BE2C (cell line): ENCODE results near the gene POU2F2.
"Not testable (repeated sequence)": the region's sequence is repeated elsewhere in the genome, so short reads cannot be mapped to it uniquely, and the experiment has no call there.

Experiments used
- DNase-seq: peaks from one replicate; pipeline ENCODE4 v3.0.0-alpha.2; 2020
- H3K27me3 ChIP-seq: fragments of 250-450 bp; sonication (Bioruptor Pico); 2 replicates; pipeline ENCODE4 v1.5.1; 2020; ENCODE audit warnings: mild to moderate bottlenecking
- H3K36me3 ChIP-seq: fragments of 250-450 bp; sonication (Bioruptor Pico); 2 replicates; pipeline ENCODE4 v1.5.1; 2020; ENCODE audit warnings: mild to moderate bottlenecking
- H3K4me1 ChIP-seq: fragments of 250-450 bp; sonication (Bioruptor Pico); 2 replicates; pipeline ENCODE4 v1.5.1; 2020
- H3K4me3 ChIP-seq: 2 replicates; pipeline ENCODE4 v1.5.1; 2011; ENCODE audit warnings: low read depth, low read length
- H3K9me3 ChIP-seq: fragments of 250-450 bp; sonication (Bioruptor Pico); 2 replicates; pipeline ENCODE4 v1.5.1; 2020
- CTCF ChIP-seq: IDR thresholded peaks from 2 replicates; pipeline ENCODE4 v1.5.1; 2012; ENCODE audit warnings: mild to moderate bottlenecking, low read depth, low read length

Gene POU2F2

DNA sequence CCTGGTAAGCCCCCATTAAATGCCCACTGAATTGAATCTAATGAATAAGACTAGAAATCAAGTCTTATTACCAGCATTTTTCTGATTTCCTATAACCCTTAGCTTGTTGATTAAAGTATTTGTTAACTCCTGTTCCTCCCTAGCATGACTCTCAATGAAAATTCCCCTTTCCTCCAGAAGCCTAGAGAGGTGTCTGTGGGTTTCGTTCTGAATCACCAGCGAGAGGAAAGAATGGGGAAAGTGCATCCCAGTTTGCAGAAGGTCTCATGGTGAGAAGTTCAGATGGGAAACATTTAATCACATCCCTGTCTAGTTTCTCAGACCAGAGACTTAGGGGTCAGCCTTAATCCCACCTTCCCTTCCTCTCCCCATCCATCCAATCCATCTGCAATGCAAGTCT lies 26.9 kb downstream of the POU2F2 start:
- no peak for DNase-seq
- no peak for TF ChIP-seq CTCF
- H3K36me3 ChIP-seq = no peaks in the 10 kb centered on the region
- no peak overlapping the region for H3K4me3 ChIP-seq
- H3K27me3 ChIP-seq = no peaks in the 10 kb centered on the region
- peaks cover 3% of the 10 kb centered on the region for H3K4me1 ChIP-seq
- no peaks in the 10 kb centered on the region for H3K9me3 ChIP-seq

DNA sequence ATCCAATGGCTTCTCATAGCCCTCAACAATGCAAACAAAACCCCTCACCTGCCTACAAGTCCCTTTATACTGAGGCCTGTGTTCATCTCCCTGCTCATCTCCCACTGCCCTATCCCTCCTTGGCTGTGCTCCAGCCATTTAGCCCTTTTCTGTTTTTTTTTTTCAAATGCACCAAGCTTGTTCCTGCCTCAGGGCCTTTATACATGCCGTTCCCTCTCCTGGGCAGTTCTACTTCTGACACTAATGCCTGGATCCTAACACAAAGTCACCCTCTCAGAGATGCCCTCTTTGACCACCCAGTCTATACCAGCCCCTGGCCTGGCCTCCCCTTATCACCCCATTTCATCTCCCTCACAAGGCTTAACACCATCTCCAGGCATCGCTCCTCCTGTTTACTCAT lies 29.4 kb downstream of the POU2F2 start:
- H3K27me3 ChIP-seq = no peaks in the 10 kb centered on the region
- TF ChIP-seq CTCF = no peak
- H3K4me3 ChIP-seq = no peak overlapping the region
- H3K9me3 ChIP-seq = no peaks in the 10 kb centered on the region
- DNase-seq = no peak
- no peaks in the 10 kb centered on the region for H3K36me3 ChIP-seq
- no peaks in the 10 kb centered on the region for H3K4me1 ChIP-seq

DNA sequence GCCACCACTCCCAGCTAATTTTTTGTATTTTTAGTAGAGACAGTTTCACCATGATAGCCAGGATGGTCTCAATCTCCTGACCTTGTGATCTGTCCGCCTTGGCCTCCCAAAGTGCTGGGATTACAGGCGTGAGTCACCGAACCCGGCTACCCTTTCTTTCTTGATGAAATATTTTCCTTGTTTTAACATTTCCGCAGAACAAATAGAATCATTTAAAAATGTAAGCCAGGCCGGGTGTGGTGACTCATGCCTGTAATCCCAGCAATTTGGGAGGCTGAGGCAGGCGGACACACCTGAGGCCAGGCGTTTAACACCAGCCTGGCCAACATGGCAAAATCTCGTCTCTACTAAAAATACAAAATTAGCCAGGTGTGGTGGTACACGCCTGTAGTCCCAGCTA lies 32.0 kb downstream of the POU2F2 start:
- not testable (repeated sequence) for H3K27me3 ChIP-seq, H3K4me1 ChIP-seq, H3K36me3 ChIP-seq, H3K4me3 ChIP-seq, H3K9me3 ChIP-seq, DNase-seq

GRCh38 chr19:42099336-42099925 lies 32.8 kb downstream of the POU2F2 start:
- TF ChIP-seq CTCF = no peak
- Histone ChIP-seq H3K27me3 (no peaks in the 10 kb centered on the region), H3K4me3 (no peak overlapping the region), H3K36me3 (no peaks in the 10 kb centered on the region), H3K4me1 (no peaks in the 10 kb centered on the region), H3K9me3 (no peaks in the 10 kb centered on the region)
- DNase-seq = no peak

DNA sequence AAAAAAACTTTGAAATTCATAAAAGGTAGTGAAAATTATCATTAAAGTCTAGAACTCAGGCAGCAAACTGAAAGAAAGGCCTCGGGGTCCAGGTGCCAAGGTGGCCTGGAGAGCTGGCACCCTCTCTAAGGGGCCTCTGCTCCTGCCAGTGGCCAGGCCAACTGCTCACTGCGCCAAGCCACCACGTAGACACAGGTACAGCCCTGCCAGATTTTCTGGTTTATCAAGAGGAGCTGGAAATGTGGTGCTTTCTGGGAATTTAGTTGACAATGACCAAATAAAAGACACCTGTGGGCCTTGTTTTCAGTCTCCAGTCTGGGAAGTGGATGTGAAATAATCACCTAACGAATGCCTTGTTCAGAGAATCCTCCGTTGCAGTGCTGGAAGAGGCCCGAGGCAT lies 33.5 kb downstream of the POU2F2 start:
- Histone ChIP-seq H3K36me3 (no peaks in the 10 kb centered on the region), H3K4me3 (no peak overlapping the region), H3K27me3 (no peaks in the 10 kb centered on the region), H3K4me1 (no peaks in the 10 kb centered on the region), H3K9me3 (no peaks in the 10 kb centered on the region)
- no peak for TF ChIP-seq CTCF
- no peak for DNase-seq

DNA sequence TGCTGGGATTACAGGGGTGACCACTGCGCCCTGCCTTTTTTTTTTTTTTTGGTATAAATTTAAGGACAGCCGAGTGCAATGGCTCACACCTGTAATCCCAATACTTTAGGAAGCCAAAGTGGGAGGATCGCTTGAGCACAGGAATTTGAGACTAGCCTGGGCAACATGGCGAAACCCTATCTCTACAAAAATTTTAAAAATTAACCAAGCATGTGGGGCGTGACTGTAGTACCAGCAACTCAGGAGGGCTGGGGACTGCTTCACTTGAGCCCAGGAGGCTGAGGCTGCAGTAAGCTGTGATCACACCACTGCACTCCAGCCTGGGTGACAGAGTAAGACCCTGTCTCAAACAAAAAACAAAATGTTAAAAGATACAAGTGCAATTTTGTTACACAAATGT lies 34.8 kb downstream of the POU2F2 start:
- DNase-seq = no peak
- no peak for TF ChIP-seq CTCF
- H3K27me3 ChIP-seq = no peaks in the 10 kb centered on the region
- no peak overlapping the region for H3K4me3 ChIP-seq
- H3K9me3 ChIP-seq = no peaks in the 10 kb centered on the region
- H3K36me3 ChIP-seq = no peaks in the 10 kb centered on the region
- no peaks in the 10 kb centered on the region for H3K4me1 ChIP-seq

DNA sequence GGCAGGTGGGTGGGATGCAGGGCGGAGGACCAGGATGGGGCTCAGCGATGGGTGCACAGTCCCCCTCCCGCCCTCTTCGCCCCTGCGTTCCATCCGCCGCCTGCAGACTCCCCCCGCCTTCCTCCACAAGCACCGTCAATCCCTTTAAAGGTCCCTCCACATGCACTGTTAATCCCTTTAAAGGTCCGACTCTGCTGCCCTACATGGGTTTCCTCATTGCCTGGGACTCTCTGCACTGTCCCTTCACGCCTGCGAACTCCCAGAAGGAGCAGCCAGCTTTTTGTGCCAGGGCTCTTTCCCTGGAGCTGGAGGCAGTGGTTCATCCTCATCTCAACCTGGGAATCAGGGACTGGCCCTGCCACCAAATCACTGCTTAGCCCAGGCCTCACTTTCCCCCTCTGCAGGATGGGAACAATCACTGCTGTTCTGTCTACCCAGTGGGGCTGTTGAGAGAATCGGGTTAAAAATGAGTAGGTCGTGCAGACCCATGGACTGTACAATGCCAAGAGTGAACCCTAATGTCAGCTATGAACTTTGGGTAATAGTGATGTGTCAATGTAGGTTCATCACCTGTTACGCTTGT lies 35.9 kb downstream of the POU2F2 start:
- DNase-seq = no peak
- Histone ChIP-seq H3K9me3 (no peaks in the 10 kb centered on the region), H3K36me3 (no peaks in the 10 kb centered on the region), H3K27me3 (no peaks in the 10 kb centered on the region), H3K4me1 (peaks cover 5% of the 10 kb centered on the region), H3K4me3 (no peak overlapping the region)
- no peak for TF ChIP-seq CTCF
